ENCODE data around the gene KRT73.

DNA sequence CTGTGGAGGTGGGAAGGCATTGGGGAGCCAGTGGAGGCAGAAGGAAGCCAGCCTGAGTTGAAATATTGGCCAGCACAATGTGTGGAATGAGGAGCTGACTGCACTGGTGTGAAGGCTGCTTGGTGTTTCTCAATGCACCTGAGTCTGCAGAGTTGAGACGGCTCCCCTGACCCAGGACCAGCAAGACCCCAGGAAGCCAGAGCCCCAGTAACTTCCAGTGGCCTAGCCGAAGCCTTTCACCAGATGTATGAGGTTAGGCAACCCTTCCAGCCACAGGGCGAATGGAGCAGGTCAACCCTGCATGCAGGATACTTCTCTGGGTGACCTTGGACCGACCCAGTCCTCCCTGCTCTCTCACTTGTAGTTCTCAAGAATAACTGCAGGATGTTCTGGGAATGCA lies 12.9 kb upstream of the KRT73 start:
- TF ChIP-seq, protein P1, sequence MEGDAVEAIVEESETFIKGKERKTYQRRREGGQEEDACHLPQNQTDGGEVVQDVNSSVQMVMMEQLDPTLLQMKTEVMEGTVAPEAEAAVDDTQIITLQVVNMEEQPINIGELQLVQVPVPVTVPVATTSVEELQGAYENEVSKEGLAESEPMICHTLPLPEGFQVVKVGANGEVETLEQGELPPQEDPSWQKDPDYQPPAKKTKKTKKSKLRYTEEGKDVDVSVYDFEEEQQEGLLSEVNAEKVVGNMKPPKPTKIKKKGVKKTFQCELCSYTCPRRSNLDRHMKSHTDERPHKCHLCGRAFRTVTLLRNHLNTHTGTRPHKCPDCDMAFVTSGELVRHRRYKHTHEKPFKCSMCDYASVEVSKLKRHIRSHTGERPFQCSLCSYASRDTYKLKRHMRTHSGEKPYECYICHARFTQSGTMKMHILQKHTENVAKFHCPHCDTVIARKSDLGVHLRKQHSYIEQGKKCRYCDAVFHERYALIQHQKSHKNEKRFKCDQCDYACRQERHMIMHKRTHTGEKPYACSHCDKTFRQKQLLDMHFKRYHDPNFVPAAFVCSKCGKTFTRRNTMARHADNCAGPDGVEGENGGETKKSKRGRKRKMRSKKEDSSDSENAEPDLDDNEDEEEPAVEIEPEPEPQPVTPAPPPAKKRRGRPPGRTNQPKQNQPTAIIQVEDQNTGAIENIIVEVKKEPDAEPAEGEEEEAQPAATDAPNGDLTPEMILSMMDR (IDR thresholded peaks at IDR 0.05): no peak
- no peak for TF ChIP-seq POLR2A (IDR thresholded peaks at IDR 0.05)

All from right lobe of liver (tissue), 4 donors.